GM12878 (cell line): ENCODE measurements around the gene PRDM15.

Source experiments
- POLR2A ChIP-seq: IDR thresholded peaks from 2 replicates; pipeline ENCODE4 v1.6.1; 2011; ENCODE audit warnings: low read depth, mild to moderate bottlenecking, low read length
- SUZ12 ChIP-seq: fragments of 200-600 bp; sonication (generic); IDR thresholded peaks from one replicate; pipeline ENCODE4 v1.6.1; 2018; ENCODE audit warnings: antibody characterized with exemption, mild to moderate bottlenecking; ENCODE audit not compliant: unreplicated experiment
- TF ChIP-seq, protein P1 (sequence below): IDR thresholded peaks from 2 replicates; pipeline ENCODE4 v1.6.1; 2011; ENCODE audit warnings: borderline replicate concordance, low read depth, mild to moderate bottlenecking, moderate library complexity, low read length; ENCODE audit not compliant: insufficient read depth, poor library complexity, severe bottlenecking

GRCh38 chr21:41892726-41893125, 13.6 kb upstream of the PRDM15 start:
- TF ChIP-seq, protein P1, sequence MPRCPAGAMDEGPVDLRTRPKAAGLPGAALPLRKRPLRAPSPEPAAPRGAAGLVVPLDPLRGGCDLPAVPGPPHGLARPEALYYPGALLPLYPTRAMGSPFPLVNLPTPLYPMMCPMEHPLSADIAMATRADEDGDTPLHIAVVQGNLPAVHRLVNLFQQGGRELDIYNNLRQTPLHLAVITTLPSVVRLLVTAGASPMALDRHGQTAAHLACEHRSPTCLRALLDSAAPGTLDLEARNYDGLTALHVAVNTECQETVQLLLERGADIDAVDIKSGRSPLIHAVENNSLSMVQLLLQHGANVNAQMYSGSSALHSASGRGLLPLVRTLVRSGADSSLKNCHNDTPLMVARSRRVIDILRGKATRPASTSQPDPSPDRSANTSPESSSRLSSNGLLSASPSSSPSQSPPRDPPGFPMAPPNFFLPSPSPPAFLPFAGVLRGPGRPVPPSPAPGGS, result no peak
- TF ChIP-seq SUZ12 (no peak), POLR2A (no peak)
